Ovary (tissue), 3 donors: ENCODE data around the gene PLXNA2.

ENCODE experiments used
- POLR2A ChIP-seq: fragments of 450-650 bp; IDR thresholded peaks from one replicate; pipeline ENCODE4 v1.6.1; 2017; ENCODE audit warnings: antibody characterized with exemption, mild to moderate bottlenecking, moderate library complexity
- TF ChIP-seq, protein P1 (sequence below), 3 donors: fragments of 450-650 bp in 2 of 3; fragments of 200-600 bp in 1 of 3; IDR thresholded peaks; one replicate each; pipeline versions ENCODE4 v1.5.1 to v1.8.0; 2016 to 2022; ENCODE audit warnings: antibody characterized with exemption in 3 of 3, mild to moderate bottlenecking in 1 of 3
- donor health status: DM: no; HTN: no; CAD: no.

DNA sequence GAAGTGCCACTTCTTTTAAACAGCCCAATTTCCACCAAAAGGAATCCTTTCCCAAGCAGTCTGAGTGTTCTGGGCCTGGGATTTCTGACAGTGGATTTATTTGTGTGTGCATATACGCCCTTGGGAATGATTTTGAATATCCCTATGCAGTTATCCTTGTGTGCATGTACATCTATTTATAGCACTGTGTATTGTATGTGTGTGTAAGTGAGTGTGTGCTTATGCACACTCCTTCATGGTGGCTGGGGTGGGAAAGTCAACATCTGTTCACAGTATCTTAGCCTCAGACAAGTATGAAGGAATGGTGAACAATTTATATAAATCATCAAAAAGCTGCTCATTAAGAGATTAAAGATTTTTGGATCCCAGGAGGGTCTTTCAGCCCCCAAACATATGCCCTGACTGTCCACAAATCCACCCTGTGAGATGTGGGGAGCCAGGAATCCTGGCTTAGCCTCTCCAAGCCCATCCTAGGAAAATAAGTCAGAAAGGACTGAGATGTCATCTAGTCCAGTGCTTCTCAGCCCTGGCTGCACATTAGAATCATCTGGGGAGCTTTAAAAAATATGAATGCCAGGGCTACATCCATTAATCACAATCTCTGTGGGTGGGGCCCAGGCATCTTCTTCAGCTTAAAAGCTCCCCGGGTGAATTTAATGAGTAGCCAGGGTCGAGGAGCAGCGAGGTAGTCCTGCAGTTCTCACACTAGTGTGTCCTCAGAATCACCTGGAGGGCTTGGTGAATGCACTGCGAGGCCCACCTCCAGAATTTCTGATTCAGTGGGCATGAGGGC lies 101.4 kb downstream of the PLXNA2 start:
- no peak for TF ChIP-seq POLR2A
- TF ChIP-seq, protein P1, sequence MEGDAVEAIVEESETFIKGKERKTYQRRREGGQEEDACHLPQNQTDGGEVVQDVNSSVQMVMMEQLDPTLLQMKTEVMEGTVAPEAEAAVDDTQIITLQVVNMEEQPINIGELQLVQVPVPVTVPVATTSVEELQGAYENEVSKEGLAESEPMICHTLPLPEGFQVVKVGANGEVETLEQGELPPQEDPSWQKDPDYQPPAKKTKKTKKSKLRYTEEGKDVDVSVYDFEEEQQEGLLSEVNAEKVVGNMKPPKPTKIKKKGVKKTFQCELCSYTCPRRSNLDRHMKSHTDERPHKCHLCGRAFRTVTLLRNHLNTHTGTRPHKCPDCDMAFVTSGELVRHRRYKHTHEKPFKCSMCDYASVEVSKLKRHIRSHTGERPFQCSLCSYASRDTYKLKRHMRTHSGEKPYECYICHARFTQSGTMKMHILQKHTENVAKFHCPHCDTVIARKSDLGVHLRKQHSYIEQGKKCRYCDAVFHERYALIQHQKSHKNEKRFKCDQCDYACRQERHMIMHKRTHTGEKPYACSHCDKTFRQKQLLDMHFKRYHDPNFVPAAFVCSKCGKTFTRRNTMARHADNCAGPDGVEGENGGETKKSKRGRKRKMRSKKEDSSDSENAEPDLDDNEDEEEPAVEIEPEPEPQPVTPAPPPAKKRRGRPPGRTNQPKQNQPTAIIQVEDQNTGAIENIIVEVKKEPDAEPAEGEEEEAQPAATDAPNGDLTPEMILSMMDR (IDR thresholded peaks at IDR 0.05): no peak
